Caco-2 (cell line): Measurements from ENCODE around the gene ARL5A. TPM values are rescaled to one million over a fixed set of nuclear protein-coding genes. Genes with fewer than 3 reads are reported as not detected.

Experiments
- BruUV-seq: library from RNA; stranded (reverse); fragments of 400-500 nt; replicated peaks from 2 replicates; lab custom pipeline; 2021; lab: Mats Ljungman, UMichigan
- CTCF ChIA-PET: fragments of 300-600 bp; sonication (Branson Sonifier 250); formaldehyde crosslinking; loops from one replicate; lab custom pipeline; 2022; ENCODE audit warnings: antibody characterized with exemption; lab: Charles Lee
- POLR2A ChIA-PET: fragments of 300-600 bp; sonication (Branson Sonifier 250); formaldehyde crosslinking; loops from one replicate; lab custom pipeline; 2022; ENCODE audit warnings: antibody characterized with exemption; lab: Charles Lee
- DNase-seq, 2 experiments: peaks; one replicate each; pipeline versions ENCODE4 v3.0.0 to v3.0.0-alpha.2; 2020 to 2022
- H3K27me3 ChIP-seq: replicated peaks from 2 replicates; pipeline ENCODE4 v1.6.0; 2011; ENCODE audit warnings: low read length; ENCODE audit not compliant: control insufficient read depth, insufficient read depth
- H3K36me3 ChIP-seq: 2 replicates; pipeline ENCODE4 v1.5.1; 2011; ENCODE audit warnings: low read length; ENCODE audit not compliant: control insufficient read depth, insufficient read depth
- H3K4me1 ChIP-seq: fragments of 250-450 bp; sonication (Bioruptor Pico); 2 replicates; pipeline ENCODE4 v1.5.1; 2020; ENCODE audit warnings: mild to moderate bottlenecking
- H3K4me3 ChIP-seq: 2 replicates; pipeline ENCODE4 v1.5.1; 2011; ENCODE audit warnings: low read depth, mild to moderate bottlenecking, control low read depth, low read length
- H3K9me3 ChIP-seq: fragments of 250-450 bp; sonication (Bioruptor Pico); 2 replicates; pipeline ENCODE4 v1.5.1; 2020; ENCODE audit warnings: mild to moderate bottlenecking, moderate library complexity
- H3K27ac Mint-ChIP-seq: one replicate; pipeline ENCODE4 v1.8.0; 2022; ENCODE audit warnings: mixed read lengths; ENCODE audit not compliant: unreplicated experiment
- H3K27me3 Mint-ChIP-seq: one replicate; pipeline ENCODE4 v1.8.0; 2022; ENCODE audit warnings: mixed read lengths; ENCODE audit not compliant: insufficient read depth, unreplicated experiment
- H3K36me3 Mint-ChIP-seq: one replicate; pipeline ENCODE4 v1.8.0; 2022; ENCODE audit warnings: mild to moderate bottlenecking, mixed read lengths; ENCODE audit not compliant: insufficient read depth, unreplicated experiment
- H3K4me1 Mint-ChIP-seq: one replicate; pipeline ENCODE4 v1.8.0; 2022; ENCODE audit warnings: low read depth, mixed read lengths; ENCODE audit not compliant: unreplicated experiment
- H3K4me3 Mint-ChIP-seq: one replicate; pipeline ENCODE4 v1.8.0; 2022; ENCODE audit warnings: mild to moderate bottlenecking, moderate library complexity, mixed read lengths; ENCODE audit not compliant: unreplicated experiment
- H3K9me3 Mint-ChIP-seq: one replicate; pipeline ENCODE4 v1.8.0; 2022; ENCODE audit warnings: mixed read lengths; ENCODE audit not compliant: unreplicated experiment
- intact Hi-C: fragments of 100-400 bp; cut with micrococcal nuclease; formaldehyde crosslinking; loops from one replicate; pipeline ENCODE4 v1.10.0; 2022; ENCODE audit not compliant: unreplicated experiment
- total RNA-seq: library from RNA; stranded (reverse); gene quantifications from 2 replicates; pipeline ENCODE4 v1.2.3, GENCODE V29; 2022
- TF ChIP-seq, protein P1 (sequence below), 2 experiments: fragments of 200-600 bp in 1 of 2; IDR thresholded peaks; 1 replicate in 1 of 2; 2 replicates in 1 of 2; pipeline versions ENCODE4 v1.5.1 to v1.8.0; 2011 to 2022; ENCODE audit warnings: antibody characterized with exemption in 1 of 2, control low read depth in 1 of 2, inconsistent platforms in 1 of 2, low read depth in 1 of 2, low read length in 1 of 2, mild to moderate bottlenecking in 1 of 2, moderate library complexity in 1 of 2; ENCODE audit not compliant: insufficient read depth in 1 of 2, severe bottlenecking in 1 of 2, unreplicated experiment in 1 of 2

ARL5A gene
- total RNA-seq, 1 experiment from 2014 or later = 58.3 TPM

DNA sequence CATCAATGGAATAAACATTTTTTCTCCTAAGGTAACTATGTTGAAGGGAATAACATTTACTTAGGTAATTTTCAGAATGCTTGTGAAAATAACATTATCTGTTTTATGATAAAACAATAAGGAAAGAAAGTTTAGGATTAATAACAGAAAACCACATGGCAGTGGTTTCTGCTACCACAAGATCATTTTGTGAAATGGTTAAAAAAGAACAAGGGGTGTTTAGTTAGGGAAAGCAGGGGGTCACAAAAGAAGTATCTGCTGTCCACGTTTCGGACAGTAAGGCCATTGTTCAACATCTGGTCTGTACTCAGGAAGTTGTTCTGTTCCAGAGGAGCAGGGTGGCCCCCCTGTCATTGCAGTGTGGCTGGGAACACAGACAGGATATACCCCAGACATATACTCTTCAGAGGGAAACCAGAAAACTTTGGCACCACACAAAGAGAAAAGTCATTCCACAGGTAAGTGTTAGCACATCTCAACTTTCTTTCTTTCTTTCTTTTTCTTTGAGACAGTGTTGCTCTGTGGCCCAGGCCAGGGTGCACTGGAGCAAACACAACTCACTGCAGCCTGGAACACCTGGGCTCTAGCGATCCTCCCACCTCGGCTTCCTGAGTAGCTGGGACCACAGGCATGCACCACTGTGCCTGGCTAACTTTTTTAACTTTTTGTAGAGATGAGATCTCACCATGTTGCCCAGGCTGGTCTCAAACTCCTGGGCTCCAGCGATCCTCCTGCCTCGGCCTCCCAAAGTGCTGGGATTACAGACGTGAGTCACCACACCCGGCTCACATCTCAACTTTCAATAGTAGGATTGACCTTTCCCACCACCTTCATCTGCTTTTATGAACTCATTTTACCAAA lies 14.8 kb upstream of the ARL5A start:
- Mint-ChIP-seq H3K27me3 (peaks cover 3% of the 10 kb centered on the region), H3K4me3 (no peak overlapping the region), H3K4me1 (no peaks in the 10 kb centered on the region), H3K36me3 (no peaks in the 10 kb centered on the region), H3K27ac (no peak overlapping the region), H3K9me3 (no peaks in the 10 kb centered on the region)
- TF ChIP-seq, protein P1, sequence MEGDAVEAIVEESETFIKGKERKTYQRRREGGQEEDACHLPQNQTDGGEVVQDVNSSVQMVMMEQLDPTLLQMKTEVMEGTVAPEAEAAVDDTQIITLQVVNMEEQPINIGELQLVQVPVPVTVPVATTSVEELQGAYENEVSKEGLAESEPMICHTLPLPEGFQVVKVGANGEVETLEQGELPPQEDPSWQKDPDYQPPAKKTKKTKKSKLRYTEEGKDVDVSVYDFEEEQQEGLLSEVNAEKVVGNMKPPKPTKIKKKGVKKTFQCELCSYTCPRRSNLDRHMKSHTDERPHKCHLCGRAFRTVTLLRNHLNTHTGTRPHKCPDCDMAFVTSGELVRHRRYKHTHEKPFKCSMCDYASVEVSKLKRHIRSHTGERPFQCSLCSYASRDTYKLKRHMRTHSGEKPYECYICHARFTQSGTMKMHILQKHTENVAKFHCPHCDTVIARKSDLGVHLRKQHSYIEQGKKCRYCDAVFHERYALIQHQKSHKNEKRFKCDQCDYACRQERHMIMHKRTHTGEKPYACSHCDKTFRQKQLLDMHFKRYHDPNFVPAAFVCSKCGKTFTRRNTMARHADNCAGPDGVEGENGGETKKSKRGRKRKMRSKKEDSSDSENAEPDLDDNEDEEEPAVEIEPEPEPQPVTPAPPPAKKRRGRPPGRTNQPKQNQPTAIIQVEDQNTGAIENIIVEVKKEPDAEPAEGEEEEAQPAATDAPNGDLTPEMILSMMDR (IDR thresholded peaks at IDR 0.05; ENCODE audit: insufficient read depth in 1 of 2, low read depth in 1 of 2, low read length in 1 of 2, severe bottlenecking in 1 of 2, unreplicated experiment in 1 of 2) = no peak
- Histone ChIP-seq H3K36me3 (no peaks in the 10 kb centered on the region), H3K4me1 (no peaks in the 10 kb centered on the region), H3K9me3 (no peaks in the 10 kb centered on the region), H3K4me3 (no peak overlapping the region), H3K27me3 (no peaks in the 10 kb centered on the region)
- CTCF ChIA-PET = no interaction called here
- no peak for DNase-seq
- BruUV-seq = no TSS peak
- intact Hi-C loops = no loop called here
- POLR2A ChIA-PET = no interaction called here

DNA sequence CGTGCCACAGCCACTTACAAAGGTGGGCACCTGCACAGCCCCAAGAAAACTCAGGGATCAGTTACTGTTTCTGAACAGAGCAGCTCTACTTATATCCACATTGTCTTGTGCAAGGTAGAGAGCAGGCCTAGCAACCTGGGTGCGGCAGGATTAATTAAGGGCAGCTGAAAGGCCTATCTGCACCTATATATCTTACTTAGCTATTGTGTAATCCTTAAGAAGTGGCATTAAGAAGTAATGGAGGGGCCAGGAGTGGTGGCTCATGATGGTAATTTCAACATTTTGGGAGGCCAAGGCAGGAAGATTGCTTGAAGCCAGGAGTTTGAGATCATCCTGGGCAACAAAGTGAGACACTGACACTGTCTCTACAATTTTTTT lies 12.8 kb upstream of the ARL5A start:
- Mint-ChIP-seq H3K4me1 (no peaks in the 10 kb centered on the region), H3K36me3 (no peaks in the 10 kb centered on the region), H3K9me3 (no peaks in the 10 kb centered on the region), H3K27me3 (peaks cover 3% of the 10 kb centered on the region), H3K27ac (no peak overlapping the region), H3K4me3 (no peak overlapping the region)
- intact Hi-C loops = no loop called here
- Histone ChIP-seq H3K4me3 (no peak overlapping the region), H3K9me3 (no peaks in the 10 kb centered on the region), H3K4me1 (no peaks in the 10 kb centered on the region), H3K27me3 (no peaks in the 10 kb centered on the region), H3K36me3 (no peaks in the 10 kb centered on the region)
- CTCF ChIA-PET = no interaction called here
- no peak for DNase-seq
- TF ChIP-seq, protein P1 (IDR thresholded peaks at IDR 0.05; ENCODE audit: insufficient read depth in 1 of 2, low read depth in 1 of 2, low read length in 1 of 2, severe bottlenecking in 1 of 2, unreplicated experiment in 1 of 2) = no peak
- BruUV-seq = no TSS peak
- POLR2A ChIA-PET = no interaction called here

DNA sequence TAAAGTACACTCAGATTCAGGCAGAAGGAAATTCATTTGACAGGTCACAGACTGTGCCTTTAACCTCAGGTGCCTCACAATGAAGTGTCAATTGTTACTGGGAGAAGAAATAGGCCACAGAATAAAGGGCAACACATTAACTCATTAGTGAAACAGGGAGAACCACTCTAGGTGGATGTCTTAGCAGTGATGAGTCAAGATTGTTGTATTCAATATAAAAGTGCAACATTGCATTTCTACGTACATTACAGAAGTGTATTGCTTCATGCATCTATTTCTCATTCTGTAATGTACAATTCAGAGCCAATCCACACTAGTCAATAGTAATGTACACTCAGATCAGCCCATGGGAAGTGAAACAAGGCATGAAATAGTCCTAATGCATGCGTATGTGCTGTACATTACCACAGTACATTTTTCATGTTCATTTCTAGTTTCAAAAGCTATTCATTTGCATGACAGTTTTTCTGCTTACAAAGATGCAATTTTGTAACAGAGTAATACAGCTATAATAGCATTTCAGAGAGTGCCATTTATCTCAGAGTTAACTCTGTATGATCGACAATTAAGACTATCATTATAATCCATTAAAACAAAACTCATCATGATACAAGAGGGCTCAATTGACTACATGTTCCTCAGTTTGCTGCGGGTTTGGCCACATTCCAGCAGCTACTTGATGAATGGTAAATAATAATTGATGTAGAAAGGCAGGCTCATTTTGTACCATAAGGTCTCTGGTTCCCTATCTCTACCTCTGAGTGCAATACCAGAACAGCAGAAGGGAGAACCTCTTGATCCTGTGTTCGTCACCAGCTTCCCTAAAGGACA lies 12.2 kb upstream of the ARL5A start:
- Histone ChIP-seq H3K4me3 (no peak overlapping the region), H3K9me3 (no peaks in the 10 kb centered on the region), H3K4me1 (no peaks in the 10 kb centered on the region), H3K27me3 (no peaks in the 10 kb centered on the region), H3K36me3 (no peaks in the 10 kb centered on the region)
- Mint-ChIP-seq H3K27ac (no peak overlapping the region), H3K9me3 (no peaks in the 10 kb centered on the region), H3K4me1 (no peaks in the 10 kb centered on the region), H3K27me3 (peaks cover 3% of the 10 kb centered on the region), H3K4me3 (no peak overlapping the region), H3K36me3 (no peaks in the 10 kb centered on the region)
- POLR2A ChIA-PET = no interaction called here
- DNase-seq = no peak
- no TSS peak for BruUV-seq
- CTCF ChIA-PET = no interaction called here
- TF ChIP-seq, protein P1 (IDR thresholded peaks at IDR 0.05; ENCODE audit: insufficient read depth in 1 of 2, low read depth in 1 of 2, low read length in 1 of 2, severe bottlenecking in 1 of 2, unreplicated experiment in 1 of 2) = no peak
- intact Hi-C loops = no loop called here
